ENCODE measurements around the gene IL17D.

- no peak for TF ChIP-seq CTCF (IDR thresholded peaks at IDR 0.05; ENCODE audit: insufficient read depth, low read length, poor library complexity, severe bottlenecking)
- no peak for TF ChIP-seq EZH2phosphoT487 (conservative IDR thresholded peaks at IDR 0.05; ENCODE audit: low read length)
Observed at GRCh38 chr13:20696073-20696472, 7.4 kb upstream of the IL17D start.

Measured in SU-DHL-6 (cell line).